Measurements from ENCODE around the gene DOCK10.

DOCK10 gene

DNA sequence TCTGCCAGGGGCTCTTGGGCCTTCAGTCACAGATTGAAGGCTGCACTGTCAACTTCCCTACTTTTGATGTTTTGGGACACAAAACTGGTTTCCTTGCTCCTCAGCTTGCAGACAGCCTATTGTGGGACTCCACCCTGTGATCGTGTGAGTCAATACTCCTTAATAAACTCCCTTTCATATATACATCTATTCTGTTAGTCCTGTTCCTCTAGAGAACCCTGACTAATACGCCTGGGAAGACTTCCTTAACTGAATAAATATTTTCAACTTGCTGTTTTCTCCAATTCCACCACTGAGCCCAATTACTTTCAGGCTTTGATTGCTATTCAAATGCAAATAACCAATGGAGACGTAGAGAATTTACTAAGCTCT lies 264.7 kb downstream of the DOCK10 start:
- no peak for ATAC-seq
- TF ChIP-seq ZFP3 (CRISPR knock-in tag; IDR thresholded peaks at IDR 0.05): no peak
- no peak for TF ChIP-seq PPARA (CRISPR knock-in tag; IDR thresholded peaks at IDR 0.05; ENCODE audit: borderline replicate concordance)
- TF ChIP-seq, protein P1, sequence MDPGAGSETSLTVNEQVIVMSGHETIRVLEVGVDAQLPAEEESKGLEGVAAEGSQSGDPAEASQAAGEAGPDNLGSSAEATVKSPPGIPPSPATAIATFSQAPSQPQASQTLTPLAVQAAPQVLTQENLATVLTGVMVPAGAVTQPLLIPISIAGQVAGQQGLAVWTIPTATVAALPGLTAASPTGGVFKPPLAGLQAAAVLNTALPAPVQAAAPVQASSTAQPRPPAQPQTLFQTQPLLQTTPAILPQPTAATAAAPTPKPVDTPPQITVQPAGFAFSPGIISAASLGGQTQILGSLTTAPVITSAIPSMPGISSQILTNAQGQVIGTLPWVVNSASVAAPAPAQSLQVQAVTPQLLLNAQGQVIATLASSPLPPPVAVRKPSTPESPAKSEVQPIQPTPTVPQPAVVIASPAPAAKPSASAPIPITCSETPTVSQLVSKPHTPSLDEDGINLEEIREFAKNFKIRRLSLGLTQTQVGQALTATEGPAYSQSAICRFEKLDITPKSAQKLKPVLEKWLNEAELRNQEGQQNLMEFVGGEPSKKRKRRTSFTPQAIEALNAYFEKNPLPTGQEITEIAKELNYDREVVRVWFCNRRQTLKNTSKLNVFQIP (CRISPR knock-in tag; IDR thresholded peaks at IDR 0.05; ENCODE audit: borderline replicate concordance, low read depth): no peak
- TF ChIP-seq, protein P2, sequence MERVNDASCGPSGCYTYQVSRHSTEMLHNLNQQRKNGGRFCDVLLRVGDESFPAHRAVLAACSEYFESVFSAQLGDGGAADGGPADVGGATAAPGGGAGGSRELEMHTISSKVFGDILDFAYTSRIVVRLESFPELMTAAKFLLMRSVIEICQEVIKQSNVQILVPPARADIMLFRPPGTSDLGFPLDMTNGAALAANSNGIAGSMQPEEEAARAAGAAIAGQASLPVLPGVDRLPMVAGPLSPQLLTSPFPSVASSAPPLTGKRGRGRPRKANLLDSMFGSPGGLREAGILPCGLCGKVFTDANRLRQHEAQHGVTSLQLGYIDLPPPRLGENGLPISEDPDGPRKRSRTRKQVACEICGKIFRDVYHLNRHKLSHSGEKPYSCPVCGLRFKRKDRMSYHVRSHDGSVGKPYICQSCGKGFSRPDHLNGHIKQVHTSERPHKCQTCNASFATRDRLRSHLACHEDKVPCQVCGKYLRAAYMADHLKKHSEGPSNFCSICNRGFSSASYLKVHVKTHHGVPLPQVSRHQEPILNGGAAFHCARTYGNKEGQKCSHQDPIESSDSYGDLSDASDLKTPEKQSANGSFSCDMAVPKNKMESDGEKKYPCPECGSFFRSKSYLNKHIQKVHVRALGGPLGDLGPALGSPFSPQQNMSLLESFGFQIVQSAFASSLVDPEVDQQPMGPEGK (CRISPR knock-in tag; IDR thresholded peaks at IDR 0.05; ENCODE audit: borderline replicate concordance): no peak
- TF ChIP-seq ISL1 (CRISPR knock-in tag; IDR thresholded peaks at IDR 0.05): no peak
- no peak for TF ChIP-seq ZC3H10 (CRISPR knock-in tag; IDR thresholded peaks at IDR 0.05)
- TF ChIP-seq RARB (CRISPR knock-in tag; IDR thresholded peaks at IDR 0.05): no peak
- TF ChIP-seq, protein P3, sequence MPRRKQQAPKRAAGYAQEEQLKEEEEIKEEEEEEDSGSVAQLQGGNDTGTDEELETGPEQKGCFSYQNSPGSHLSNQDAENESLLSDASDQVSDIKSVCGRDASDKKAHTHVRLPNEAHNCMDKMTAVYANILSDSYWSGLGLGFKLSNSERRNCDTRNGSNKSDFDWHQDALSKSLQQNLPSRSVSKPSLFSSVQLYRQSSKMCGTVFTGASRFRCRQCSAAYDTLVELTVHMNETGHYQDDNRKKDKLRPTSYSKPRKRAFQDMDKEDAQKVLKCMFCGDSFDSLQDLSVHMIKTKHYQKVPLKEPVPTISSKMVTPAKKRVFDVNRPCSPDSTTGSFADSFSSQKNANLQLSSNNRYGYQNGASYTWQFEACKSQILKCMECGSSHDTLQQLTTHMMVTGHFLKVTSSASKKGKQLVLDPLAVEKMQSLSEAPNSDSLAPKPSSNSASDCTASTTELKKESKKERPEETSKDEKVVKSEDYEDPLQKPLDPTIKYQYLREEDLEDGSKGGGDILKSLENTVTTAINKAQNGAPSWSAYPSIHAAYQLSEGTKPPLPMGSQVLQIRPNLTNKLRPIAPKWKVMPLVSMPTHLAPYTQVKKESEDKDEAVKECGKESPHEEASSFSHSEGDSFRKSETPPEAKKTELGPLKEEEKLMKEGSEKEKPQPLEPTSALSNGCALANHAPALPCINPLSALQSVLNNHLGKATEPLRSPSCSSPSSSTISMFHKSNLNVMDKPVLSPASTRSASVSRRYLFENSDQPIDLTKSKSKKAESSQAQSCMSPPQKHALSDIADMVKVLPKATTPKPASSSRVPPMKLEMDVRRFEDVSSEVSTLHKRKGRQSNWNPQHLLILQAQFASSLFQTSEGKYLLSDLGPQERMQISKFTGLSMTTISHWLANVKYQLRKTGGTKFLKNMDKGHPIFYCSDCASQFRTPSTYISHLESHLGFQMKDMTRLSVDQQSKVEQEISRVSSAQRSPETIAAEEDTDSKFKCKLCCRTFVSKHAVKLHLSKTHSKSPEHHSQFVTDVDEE (CRISPR knock-in tag; IDR thresholded peaks at IDR 0.05): no peak
- TF ChIP-seq ZNF8 (CRISPR knock-in tag; IDR thresholded peaks at IDR 0.05): no peak
- TF ChIP-seq ZNF565 (CRISPR knock-in tag; conservative IDR thresholded peaks at IDR 0.05; ENCODE audit: low read depth): no peak
- TF ChIP-seq, protein P4, sequence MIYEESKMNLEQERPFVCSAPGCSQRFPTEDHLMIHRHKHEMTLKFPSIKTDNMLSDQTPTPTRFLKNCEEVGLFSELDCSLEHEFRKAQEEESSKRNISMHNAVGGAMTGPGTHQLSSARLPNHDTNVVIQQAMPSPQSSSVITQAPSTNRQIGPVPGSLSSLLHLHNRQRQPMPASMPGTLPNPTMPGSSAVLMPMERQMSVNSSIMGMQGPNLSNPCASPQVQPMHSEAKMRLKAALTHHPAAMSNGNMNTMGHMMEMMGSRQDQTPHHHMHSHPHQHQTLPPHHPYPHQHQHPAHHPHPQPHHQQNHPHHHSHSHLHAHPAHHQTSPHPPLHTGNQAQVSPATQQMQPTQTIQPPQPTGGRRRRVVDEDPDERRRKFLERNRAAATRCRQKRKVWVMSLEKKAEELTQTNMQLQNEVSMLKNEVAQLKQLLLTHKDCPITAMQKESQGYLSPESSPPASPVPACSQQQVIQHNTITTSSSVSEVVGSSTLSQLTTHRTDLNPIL (CRISPR knock-in tag; IDR thresholded peaks at IDR 0.05; ENCODE audit: low read depth): no peak
- TF ChIP-seq, protein P5, sequence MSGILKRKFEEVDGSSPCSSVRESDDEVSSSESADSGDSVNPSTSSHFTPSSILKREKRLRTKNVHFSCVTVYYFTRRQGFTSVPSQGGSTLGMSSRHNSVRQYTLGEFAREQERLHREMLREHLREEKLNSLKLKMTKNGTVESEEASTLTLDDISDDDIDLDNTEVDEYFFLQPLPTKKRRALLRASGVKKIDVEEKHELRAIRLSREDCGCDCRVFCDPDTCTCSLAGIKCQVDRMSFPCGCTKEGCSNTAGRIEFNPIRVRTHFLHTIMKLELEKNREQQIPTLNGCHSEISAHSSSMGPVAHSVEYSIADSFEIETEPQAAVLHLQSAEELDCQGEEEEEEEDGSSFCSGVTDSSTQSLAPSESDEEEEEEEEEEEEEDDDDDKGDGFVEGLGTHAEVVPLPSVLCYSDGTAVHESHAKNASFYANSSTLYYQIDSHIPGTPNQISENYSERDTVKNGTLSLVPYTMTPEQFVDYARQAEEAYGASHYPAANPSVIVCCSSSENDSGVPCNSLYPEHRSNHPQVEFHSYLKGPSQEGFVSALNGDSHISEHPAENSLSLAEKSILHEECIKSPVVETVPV (CRISPR knock-in tag; IDR thresholded peaks at IDR 0.05): no peak
- TF ChIP-seq TCF4 (CRISPR knock-in tag; IDR thresholded peaks at IDR 0.05; ENCODE audit: borderline replicate concordance): no peak
- no peak for TF ChIP-seq BACH2 (CRISPR knock-in tag; IDR thresholded peaks at IDR 0.05; ENCODE audit: borderline replicate concordance)
- no peak for TF ChIP-seq OSR1 (CRISPR knock-in tag; IDR thresholded peaks at IDR 0.05)
- TF ChIP-seq ZFP30 (CRISPR knock-in tag; IDR thresholded peaks at IDR 0.05): no peak
- TF ChIP-seq GLIS3 (CRISPR knock-in tag; IDR thresholded peaks at IDR 0.05): no peak
- TF ChIP-seq CSDC2 (CRISPR knock-in tag; IDR thresholded peaks at IDR 0.05): no peak
- TF ChIP-seq ESRRG (CRISPR knock-in tag; IDR thresholded peaks at IDR 0.05): no peak
- no peak for TF ChIP-seq SNAI2 (CRISPR knock-in tag; IDR thresholded peaks at IDR 0.05)

DNA sequence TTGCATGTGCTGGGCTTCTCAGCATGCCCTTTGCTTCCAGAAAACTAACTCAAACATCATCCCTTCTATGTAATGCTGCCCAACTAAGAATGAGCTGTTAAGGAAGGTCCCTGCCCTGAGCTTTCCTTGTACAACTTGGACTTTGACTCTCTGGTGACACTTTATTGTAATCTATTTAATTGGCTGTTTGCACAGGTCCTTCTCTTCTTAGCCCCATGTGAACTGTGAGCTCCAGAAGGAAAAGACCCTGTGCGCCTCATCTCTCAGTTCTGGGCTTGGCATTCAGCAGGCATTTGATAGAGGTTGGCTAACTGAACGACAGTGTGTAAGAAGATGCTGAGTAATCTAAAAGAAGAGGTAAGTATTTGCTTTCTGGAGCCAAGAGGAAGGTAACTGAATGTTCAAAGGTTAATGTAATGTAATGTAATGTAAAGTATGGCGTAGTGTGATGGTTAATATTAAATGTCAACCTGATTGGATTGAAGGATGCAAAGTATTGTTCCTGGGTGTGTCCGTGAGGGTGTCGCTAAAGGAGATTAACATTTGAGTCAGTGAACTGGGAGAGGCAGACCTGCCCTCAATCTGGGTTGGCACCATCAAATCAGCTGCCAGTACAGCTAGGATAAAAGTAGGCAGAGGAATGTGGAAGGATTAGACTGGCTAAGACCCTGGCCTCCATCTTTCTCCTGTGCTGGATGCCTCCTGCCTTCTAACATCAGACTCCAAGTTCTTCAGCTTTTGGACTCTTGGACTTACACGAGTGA lies 265.3 kb downstream of the DOCK10 start:
- TF ChIP-seq, protein P2 (CRISPR knock-in tag; IDR thresholded peaks at IDR 0.05; ENCODE audit: borderline replicate concordance): no peak
- TF ChIP-seq, protein P1 (CRISPR knock-in tag; IDR thresholded peaks at IDR 0.05; ENCODE audit: borderline replicate concordance, low read depth): no peak
- no peak for ATAC-seq
